WTC11 (cell line): ENCODE measurements around the gene FRMD4B.

Source experiments
- FOXK1 ChIP-seq: sonication (generic); formaldehyde crosslinking; IDR thresholded peaks from 2 replicates; pipeline ENCODE4 v1.8.0; 2022; ENCODE audit warnings: mild to moderate bottlenecking, moderate library complexity, missing genetic modification reagents
- RELA ChIP-seq: sonication (generic); formaldehyde crosslinking; IDR thresholded peaks from 2 replicates; pipeline ENCODE4 v1.8.1; 2022; ENCODE audit warnings: missing genetic modification reagents, mild to moderate bottlenecking, borderline replicate concordance
- TF ChIP-seq, protein P1 (sequence below): fragments of 200-600 bp; IDR thresholded peaks from 2 replicates; pipeline ENCODE4 v1.8.0; 2022; ENCODE audit warnings: antibody characterized with exemption

DNA sequence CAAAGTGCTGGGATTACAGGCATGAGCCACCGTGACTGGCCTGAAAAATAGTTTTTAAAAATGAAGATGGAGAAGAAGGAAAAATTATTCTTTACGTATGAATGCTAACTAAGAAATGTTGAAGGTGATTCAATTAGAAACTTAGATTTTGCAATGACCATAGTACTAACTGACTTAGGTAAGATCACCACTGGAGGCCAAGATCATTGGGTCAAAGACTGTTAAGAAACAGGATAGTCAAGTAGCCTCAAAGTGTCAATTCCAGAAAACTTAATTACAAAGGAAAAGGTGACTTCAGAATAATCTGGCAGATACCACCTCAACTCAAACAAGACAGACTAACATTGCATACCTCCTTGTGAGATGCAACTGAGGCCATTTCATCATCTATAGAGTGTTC lies 119.3 kb downstream of the FRMD4B start:
- no peak for TF ChIP-seq RELA (CRISPR knock-in tag)
- TF ChIP-seq FOXK1 = no peak
- TF ChIP-seq, protein P1, sequence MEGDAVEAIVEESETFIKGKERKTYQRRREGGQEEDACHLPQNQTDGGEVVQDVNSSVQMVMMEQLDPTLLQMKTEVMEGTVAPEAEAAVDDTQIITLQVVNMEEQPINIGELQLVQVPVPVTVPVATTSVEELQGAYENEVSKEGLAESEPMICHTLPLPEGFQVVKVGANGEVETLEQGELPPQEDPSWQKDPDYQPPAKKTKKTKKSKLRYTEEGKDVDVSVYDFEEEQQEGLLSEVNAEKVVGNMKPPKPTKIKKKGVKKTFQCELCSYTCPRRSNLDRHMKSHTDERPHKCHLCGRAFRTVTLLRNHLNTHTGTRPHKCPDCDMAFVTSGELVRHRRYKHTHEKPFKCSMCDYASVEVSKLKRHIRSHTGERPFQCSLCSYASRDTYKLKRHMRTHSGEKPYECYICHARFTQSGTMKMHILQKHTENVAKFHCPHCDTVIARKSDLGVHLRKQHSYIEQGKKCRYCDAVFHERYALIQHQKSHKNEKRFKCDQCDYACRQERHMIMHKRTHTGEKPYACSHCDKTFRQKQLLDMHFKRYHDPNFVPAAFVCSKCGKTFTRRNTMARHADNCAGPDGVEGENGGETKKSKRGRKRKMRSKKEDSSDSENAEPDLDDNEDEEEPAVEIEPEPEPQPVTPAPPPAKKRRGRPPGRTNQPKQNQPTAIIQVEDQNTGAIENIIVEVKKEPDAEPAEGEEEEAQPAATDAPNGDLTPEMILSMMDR = no peak
